ENCODE data around the gene KCNH3. TPM values are rescaled to one million over a fixed set of nuclear protein-coding genes. Genes with fewer than 3 reads are reported as not detected.

Gene KCNH3
- total RNA-seq, 1 experiment from 2014 or later: 0.26 TPM

DNA sequence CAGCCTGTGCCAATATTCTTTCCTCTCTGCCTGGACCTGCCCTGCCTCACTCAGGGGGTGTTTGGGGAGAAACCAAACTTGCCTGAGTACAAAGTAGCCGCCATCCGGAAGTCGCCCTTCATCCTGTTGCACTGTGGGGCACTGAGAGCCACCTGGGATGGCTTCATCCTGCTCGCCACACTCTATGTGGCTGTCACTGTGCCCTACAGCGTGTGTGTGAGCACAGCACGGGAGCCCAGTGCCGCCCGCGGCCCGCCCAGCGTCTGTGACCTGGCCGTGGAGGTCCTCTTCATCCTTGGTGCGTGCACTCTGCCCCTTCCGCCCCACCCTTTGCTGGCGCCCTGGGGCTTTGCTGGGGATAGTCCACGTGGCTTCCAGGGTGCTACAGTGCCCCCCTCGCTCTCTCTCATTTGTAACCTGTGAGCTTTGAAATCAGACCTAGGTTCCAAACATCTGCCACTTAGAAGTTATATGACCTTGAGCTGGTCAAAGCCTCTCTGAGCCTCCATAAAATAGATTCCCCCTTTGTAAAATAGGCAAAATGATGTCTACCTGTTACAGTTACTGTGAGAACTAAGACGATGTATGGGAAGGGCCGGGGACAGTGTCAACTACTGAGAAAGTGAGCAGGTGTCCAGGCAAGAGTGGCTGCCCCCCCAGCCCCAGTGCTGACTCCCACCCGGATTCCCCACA lies 4.5 kb downstream of the KCNH3 start:
- no peaks in the 10 kb centered on the region for H3K9me3 ChIP-seq (ENCODE audit: control insufficient read depth, low read depth, low read length)
- H2BK12ac ChIP-seq (ENCODE audit: insufficient read length, low read depth, low read length): no peak overlapping the region
- H3K27ac ChIP-seq (ENCODE audit: insufficient read length, low read depth, low read length): no peak overlapping the region
- H2BK15ac ChIP-seq (ENCODE audit: low read depth, low read length): no peak overlapping the region
- H3K27me3 Mint-ChIP-seq (ENCODE audit: low read depth): peaks cover 96% of the 10 kb centered on the region
- no peaks in the 10 kb centered on the region for H3K9me3 Mint-ChIP-seq
- no peaks in the 10 kb centered on the region for H3K4me1 ChIP-seq (ENCODE audit: insufficient read depth, low read length)
- peaks cover 16 to 35% of the 10 kb centered on the region in 2 experiments for H3K4me1 Mint-ChIP-seq
- no peak overlapping the region for H2AFZ ChIP-seq (ENCODE audit: low read length)
- H4K8ac ChIP-seq (replicated peaks; ENCODE audit: insufficient read length, low read depth, low read length): no peak overlapping the region
- no peak overlapping the region for H2AK5ac ChIP-seq (ENCODE audit: insufficient read length, low read length)
- H3K23ac ChIP-seq (ENCODE audit: insufficient read length, low read depth, low read length): no peak overlapping the region
- H2BK20ac ChIP-seq (ENCODE audit: low read depth, low read length, poor library complexity, severe bottlenecking): no peak overlapping the region
- H3K27me3 ChIP-seq (ENCODE audit: insufficient read depth, low read length): peaks cover 48% of the 10 kb centered on the region; the same call in 1 of the 2 replicates
- H3K4me3 Mint-ChIP-seq: peak overlapping the region in 1 of 2 experiments; percentile 28; a peak in 2 of 5 replicates
- no peak overlapping the region for H3K9ac ChIP-seq (ENCODE audit: extremely low read depth, insufficient read length, low read length)
- H4K5ac ChIP-seq (ENCODE audit: insufficient read length, low read depth, low read length): no peak overlapping the region
- no peaks in the 10 kb centered on the region for H3K36me3 Mint-ChIP-seq (ENCODE audit: insufficient read depth in 1 of 3, low read depth in 3 of 3)
- no peak for DNase-seq
- no peak overlapping the region for H3K18ac ChIP-seq (ENCODE audit: insufficient read length, low read depth, low read length)
- no peak overlapping the region for H3T11ph ChIP-seq (ENCODE audit: low read length)
- no peaks in the 10 kb centered on the region for H4K20me1 ChIP-seq (ENCODE audit: control insufficient read depth, insufficient read depth, insufficient read length)
- H3K79me1 ChIP-seq (ENCODE audit: insufficient read depth, low read depth, low read length, poor library complexity, severe bottlenecking): no peaks in the 10 kb centered on the region
- no peak overlapping the region for H2BK5ac ChIP-seq (ENCODE audit: insufficient read length, low read length)
- H3K4ac ChIP-seq (ENCODE audit: low read depth, low read length): no peak overlapping the region
- no peak overlapping the region for H2BK120ac ChIP-seq (ENCODE audit: low read depth, low read length, poor library complexity, severe bottlenecking)
- no CpG with 5 or more reads among the region's 20 CpGs for WGBS (ENCODE audit: extremely low coverage, insufficient read length, low lambda C conversion rate)
- H3K56ac ChIP-seq (ENCODE audit: insufficient read length, low read depth, low read length): no peak overlapping the region
- H3K23me2 ChIP-seq (ENCODE audit: insufficient read length, low read depth, low read length, poor library complexity, severe bottlenecking): peaks cover 6% of the 10 kb centered on the region
- TF ChIP-seq, protein P1, sequence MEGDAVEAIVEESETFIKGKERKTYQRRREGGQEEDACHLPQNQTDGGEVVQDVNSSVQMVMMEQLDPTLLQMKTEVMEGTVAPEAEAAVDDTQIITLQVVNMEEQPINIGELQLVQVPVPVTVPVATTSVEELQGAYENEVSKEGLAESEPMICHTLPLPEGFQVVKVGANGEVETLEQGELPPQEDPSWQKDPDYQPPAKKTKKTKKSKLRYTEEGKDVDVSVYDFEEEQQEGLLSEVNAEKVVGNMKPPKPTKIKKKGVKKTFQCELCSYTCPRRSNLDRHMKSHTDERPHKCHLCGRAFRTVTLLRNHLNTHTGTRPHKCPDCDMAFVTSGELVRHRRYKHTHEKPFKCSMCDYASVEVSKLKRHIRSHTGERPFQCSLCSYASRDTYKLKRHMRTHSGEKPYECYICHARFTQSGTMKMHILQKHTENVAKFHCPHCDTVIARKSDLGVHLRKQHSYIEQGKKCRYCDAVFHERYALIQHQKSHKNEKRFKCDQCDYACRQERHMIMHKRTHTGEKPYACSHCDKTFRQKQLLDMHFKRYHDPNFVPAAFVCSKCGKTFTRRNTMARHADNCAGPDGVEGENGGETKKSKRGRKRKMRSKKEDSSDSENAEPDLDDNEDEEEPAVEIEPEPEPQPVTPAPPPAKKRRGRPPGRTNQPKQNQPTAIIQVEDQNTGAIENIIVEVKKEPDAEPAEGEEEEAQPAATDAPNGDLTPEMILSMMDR (conservative IDR thresholded peaks at IDR 0.05): no peak
- H3K79me2 ChIP-seq (ENCODE audit: insufficient read depth, low read length): no peaks in the 10 kb centered on the region
- H3K14ac ChIP-seq (ENCODE audit: insufficient read depth, low read length): no peak overlapping the region
- peak overlapping the region in 1 of 3 experiments; percentile 41; a peak in 1 of 7 replicates for H3K27ac Mint-ChIP-seq
- no peak overlapping the region for H4K91ac ChIP-seq (ENCODE audit: insufficient read length, low read depth, low read length)
- H3K4me2 ChIP-seq (ENCODE audit: insufficient read depth, insufficient read length, low read length): peak overlapping the region; percentile 44

Measured in H9 (cell line).